HG03469 (cell line): ENCODE data around the gene SORL1-AS1.

ENCODE experiments used
- ATAC-seq: cut with Tn5 transposase; IDR thresholded peaks from one replicate; pipeline ENCODE4 v1.9.1; 2021; ENCODE audit warnings: mild to moderate bottlenecking, moderate library complexity, moderate number of reproducible peaks; ENCODE audit not compliant: unreplicated experiment

The SORL1-AS1 gene

GRCh38 chr11:121452609-121453150 lies at the start of gene SORL1-AS1:
Gene SORL1-AS1 (minus strand): TSS chr11:121452967.
- ATAC-seq, result no peak

DNA sequence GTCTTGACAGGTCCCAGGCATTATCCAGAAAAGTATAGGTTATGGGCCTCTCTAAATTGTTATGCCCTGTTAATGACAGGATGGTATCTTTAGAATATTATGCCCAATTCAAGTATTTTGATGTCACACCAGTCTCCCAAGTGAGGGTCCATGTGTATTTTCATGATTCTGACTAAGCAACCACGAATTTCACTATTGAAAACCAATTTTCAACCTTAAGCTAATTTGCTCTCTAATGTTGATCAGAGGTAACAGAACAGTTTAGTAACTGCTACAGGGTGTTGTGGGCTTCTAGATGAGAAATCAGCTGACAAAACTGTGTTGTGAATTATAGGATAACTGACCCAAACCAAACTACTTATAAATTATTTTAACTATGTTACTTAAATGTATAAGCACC lies 48.0 kb upstream of the SORL1-AS1 start:
- ATAC-seq, result no peak

DNA sequence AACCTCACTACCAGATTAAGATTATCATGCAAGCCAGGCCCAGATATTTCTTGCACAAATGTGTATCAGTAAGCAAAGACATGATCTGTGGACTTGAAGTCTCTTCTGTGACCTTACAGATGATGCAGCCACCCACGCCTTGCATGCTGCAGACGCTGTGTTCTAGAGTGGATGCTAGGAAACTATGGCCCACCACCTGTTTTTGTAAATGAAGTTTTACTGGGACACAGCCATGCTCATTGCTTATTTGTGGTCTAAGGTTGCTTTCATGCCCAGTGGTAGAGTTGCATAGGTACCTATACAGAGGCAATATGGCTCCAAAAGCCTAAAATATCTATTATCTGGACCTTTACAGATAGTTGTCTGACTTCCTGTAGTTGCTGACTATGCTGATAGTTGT lies 47.5 kb upstream of the SORL1-AS1 start:
- ATAC-seq, result no peak

DNA sequence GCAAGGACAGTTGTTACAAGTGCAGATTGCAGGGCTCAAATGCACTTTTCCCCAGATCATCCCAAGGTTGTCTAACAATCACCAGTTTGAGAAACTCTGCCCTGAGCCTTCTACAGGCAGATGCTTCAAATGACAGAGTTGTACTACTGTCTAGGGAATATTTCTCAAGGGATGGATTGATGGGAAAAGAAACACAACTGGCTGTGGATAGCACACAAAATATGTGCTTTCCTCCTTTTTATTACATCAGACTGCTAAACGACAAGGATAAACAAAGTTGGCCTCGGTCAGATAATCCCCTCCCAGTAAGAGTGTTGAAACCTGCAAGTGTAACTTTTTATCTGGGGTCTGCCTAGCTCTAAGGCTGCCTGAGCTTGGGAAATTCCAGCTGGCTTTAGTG lies 46.6 kb upstream of the SORL1-AS1 start:
- ATAC-seq, result no peak

DNA sequence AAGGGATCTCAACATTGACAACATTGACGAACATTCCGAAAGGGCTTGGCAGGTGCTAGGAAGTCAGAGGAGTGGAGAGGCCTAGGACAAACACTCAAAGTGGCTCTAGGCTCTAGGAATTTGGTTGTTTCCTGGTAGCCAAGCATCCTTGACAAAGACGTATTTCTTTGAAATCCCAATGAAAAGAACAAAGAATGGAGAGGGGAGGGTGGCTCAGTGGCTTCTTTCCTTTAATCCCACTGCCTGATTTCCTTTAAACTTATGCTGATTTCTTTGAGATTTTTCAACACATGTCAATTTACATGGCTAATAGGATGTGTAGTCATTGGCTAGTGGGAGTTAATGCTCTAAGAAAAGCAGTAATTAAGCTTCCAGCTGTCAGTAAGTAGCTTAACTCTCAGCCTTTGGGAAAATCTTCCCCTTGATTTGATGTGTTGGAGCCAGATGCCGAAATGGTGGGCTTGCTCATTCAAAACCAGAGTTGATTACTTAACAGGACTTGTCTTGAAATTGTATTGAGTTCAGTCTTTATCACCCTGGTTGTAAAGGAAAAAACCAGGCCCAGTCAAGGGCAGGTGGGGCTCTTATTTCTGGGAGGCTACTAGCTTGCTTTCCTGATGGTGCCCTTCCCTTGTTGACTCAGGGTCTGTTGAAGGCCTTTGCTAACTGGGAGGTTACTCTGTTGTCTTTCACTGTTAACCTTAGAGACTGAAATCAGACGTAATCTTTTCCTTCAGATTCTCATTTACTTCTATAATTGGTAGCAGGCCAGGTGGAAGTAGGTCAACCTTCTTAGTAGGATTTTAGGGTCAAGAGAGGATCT lies 44.6 kb upstream of the SORL1-AS1 start:
- no peak for ATAC-seq

- ATAC-seq, result no peak
Measured at GRCh38 chr11:121494355-121495099, 41.8 kb upstream of the SORL1-AS1 start.

- no peak for ATAC-seq
Measured at GRCh38 chr11:121489823-121490222, 37.1 kb upstream of the SORL1-AS1 start.

GRCh38 chr11:121488641-121489040 lies 35.9 kb upstream of the SORL1-AS1 start:
- ATAC-seq, result no peak

DNA sequence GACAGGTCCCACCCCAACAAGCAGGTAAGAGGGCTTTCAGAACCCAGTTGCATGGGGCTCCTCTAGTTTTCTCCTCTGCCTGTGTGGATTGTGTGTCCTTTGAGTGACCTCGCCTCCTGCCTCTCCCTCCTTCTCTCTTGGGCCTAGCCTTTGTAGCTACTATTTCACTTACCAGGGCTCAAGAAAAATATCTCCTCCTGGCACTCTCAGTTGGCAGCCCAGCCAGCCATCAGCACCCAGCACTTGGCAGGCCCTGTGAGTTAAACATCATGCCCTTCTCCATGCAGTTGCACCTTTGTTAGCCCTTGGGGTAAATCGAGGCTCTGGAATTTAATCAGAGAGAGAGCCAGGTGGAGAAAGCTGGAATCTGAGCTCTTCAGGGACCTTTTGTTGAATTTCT lies 35.4 kb upstream of the SORL1-AS1 start:
- ATAC-seq, result no peak

DNA sequence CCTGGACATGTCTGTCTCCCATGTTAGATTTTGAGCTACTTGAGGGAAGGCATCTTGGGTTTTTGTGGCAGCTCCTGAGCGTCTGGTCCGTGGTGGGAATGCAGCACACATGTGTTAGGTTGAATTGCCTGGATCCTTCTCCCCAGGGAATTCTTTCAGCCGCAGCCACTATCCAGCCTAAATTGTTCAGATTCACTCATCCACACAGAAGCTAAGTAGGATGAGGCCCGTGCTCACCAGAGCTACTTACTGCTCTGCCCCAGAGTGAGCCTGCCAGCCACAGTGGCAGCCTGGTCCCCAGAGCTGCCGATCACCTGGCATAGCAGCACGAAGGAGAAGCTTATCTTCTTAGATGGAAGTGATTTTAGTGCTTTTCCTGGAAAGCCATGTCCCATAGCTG lies 34.4 kb upstream of the SORL1-AS1 start:
- ATAC-seq, result no peak

GRCh38 chr11:121486054-121486453 lies 33.3 kb upstream of the SORL1-AS1 start:
- no peak for ATAC-seq

GRCh38 chr11:121485216-121485615 lies 32.4 kb upstream of the SORL1-AS1 start:
- no peak for ATAC-seq

DNA sequence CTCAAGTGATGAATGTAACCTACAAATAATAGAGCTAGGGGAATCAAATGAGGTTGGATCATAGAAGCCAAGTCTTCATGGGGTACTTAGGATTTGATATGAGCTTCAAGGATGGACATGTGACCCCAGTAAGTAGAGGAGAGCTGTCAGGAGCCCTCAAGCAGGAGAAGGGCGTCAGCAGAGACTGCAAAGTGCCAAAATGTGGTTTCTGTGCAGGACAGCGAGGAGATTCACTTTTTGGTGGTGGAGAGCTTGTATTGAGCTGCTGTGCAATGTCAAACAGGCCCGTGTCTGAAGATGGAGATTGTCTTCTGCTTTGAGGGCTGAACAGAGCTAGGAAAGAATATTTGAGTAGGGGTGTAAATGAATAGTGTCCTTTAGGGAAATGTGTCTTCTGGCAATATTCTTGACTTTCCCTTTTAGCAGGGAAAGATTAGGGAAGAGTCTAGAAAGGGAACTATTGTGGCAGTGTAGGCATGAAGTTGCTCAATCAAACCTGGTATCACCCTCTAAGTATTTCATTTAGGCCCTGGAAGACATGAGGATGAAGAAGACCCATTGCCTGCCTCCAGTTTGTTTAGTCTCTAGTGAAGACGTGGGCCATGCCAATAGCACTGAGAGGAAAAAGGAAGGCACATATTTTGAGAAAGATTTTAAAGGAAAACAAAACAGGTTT lies 31.2 kb upstream of the SORL1-AS1 start:
- no peak for ATAC-seq

DNA sequence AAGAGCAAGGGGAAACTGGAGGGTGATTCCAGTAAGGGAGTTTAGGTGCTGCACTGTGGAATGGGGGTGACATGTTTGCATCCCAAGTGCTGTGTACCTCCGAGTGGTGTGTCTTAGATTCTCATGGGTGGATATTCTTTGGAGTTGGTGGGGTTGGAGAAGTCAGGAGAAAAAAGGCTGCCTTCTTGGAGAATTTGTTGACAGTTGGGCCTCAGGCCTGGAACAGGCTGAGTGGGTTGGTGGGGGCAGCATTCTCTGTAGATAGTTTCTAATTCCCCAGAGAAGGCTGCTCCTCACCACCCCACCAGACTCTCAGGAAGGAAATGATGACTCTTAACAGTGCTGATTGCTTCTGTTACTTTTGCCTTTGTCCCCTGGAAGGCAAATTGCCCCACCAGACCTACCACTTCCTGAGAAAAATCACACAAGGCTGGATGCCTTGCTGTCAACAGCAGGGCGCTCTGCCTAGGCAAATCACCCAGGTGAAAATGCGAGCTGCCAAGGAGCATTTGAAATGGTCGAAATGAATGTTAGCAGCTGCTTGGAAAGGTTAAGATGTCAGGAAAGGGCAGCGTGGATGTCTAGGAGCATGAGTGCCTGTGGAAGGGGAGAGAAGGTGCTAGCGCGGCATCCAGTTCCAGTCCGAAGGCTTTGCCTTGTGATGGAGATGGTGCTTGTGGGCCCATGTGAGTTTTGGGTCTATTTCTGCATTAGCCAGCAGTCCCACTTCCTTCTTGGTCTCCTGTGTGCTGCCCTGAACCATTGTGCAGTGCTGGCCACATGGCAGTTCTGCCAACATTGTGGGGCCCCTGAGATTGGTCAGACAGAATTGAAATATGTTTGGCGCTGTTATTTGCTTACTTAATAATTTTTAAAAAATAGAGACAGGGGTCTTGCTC lies 29.7 kb upstream of the SORL1-AS1 start:
- ATAC-seq, result peak; percentile 65

DNA sequence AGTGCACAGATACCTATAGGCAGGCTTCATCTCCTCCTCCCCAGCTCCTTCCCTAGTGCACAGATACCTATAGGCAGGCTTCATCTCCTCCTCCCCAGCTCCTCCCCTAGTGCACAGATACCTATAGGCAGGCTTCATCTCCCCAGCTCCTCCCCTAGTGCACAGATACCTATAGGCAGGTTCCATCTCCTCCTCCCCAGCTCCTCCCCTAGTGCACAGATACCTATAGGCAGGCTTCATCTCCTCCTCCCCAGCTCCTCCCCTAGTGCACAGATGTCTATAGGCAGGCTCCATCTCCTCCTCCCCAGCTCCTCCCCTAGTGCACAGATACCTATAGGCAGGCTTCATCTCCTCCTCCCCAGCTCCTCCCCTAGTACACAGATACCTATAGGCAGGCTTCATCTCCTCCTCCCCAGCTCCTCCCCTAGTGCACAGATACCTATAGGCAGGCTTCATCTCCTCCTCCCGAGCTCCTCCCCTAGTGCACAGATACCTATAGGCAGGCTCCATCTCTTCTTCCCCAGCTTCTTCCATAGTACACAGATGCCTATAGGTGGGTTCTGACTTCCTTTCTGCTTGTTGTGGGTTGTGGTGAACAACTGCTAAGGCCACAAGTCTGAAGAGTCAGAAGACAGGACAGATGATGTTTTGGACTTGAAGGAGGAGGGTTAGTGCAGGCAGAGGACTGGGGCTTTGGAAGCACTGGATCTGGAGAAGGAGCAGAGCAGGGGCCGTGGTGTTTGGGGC lies 28.9 kb upstream of the SORL1-AS1 start:
- ATAC-seq, result peak; percentile 62

DNA sequence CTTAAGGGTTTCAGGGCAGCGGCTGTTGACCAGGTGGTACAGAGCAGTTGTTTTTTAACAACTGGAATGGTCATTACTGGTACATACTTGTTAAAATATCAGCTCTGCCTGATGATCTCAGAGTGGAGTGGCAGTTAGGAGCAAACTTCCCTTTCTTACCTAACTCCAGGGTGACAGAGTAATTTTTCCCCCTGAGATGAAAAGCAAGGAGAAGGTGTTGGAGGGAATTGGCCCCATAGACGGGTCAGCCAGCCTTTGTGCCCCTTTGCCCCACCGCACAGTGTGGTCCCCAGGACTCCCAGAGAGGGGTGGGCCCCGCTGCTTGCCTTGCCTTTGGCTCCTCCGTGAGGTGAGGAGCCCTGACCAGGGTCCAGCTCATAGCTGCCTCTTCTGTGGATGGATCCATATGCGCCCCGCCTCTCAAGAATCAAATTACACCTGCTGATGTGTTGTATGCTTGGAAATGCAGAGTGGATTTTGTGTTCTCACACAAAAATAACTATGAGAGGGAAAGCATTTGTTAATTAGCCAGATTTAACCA lies 27.0 kb upstream of the SORL1-AS1 start:
- no peak for ATAC-seq

GRCh38 chr11:121478895-121479697 lies 26.3 kb upstream of the SORL1-AS1 start:
- ATAC-seq, result no peak

DNA sequence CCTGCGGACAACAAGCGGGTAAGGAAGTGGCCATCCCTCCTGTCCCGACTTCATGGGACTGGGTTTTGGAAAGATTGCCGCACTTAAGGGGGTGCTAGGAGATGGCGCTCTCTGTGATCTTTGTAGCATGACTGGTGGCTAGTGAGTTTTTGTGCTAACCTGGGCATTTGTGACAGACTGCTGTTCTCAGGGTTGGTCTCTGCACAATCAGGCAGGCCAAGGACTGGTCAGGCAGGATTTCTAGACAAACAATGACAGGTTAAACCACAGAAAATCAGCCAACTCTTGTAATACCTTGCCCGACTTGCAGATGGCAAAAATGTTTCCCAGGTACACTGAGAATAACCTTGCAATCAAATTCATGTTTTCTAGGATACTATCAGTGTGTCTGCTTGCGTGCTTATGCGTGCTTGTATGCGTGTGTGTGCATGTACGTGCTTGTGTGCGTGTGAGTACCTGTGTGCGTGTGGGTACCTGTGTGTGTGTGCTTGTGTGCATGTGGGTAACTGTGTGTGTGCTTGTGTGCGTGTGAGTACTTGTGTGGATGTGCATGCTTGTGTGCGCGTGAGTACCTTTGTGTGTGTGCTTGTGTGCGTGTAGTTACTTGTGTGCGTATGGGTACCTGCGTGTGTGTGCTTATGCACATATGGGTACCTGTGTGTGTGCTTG lies 25.6 kb upstream of the SORL1-AS1 start:
- ATAC-seq, result no peak
